Neural cell (in vitro differentiated cells): ENCODE measurements around the gene NOB1. TPM values are rescaled to one million over a fixed set of nuclear protein-coding genes. Genes with fewer than 3 reads are reported as not detected.

Experiments used
- H2AFZ ChIP-seq: fragments of 200-600, 300-800 bp; sonication (generic), shearing (Covaris generic); 2 replicates; pipeline ENCODE4 v1.6.0; 2014; ENCODE audit warnings: low read depth, mild to moderate bottlenecking, antibody characterized with exemption, low read length, moderate library complexity
- H3F3A ChIP-seq: fragments of 200-600 bp; shearing (Covaris generic); 2 replicates; pipeline ENCODE4 v1.6.1; 2016; ENCODE audit warnings: mild to moderate bottlenecking, moderate library complexity, mixed read lengths, antibody characterized with exemption, low read length; ENCODE audit not compliant: insufficient read depth, poor library complexity, severe bottlenecking
- H3K27ac ChIP-seq: fragments of 200-600, 300-800 bp; sonication (generic), shearing (Covaris generic); 2 replicates; pipeline ENCODE4 v1.5.1; 2014; ENCODE audit warnings: mild to moderate bottlenecking, low read length, moderate library complexity
- H3K27me3 ChIP-seq: fragments of 300-800, 200-600 bp; sonication (generic), shearing (Covaris generic); 2 replicates; pipeline ENCODE4 v1.6.0; 2014; ENCODE audit warnings: mild to moderate bottlenecking, low read depth, low read length, moderate library complexity; ENCODE audit not compliant: insufficient read depth
- H3K36me3 ChIP-seq: fragments of 300-800, 200-600 bp; sonication (generic), shearing (Covaris generic); 2 replicates; pipeline ENCODE4 v1.5.1; 2014; ENCODE audit warnings: mild to moderate bottlenecking, antibody characterized with exemption, low read length, moderate library complexity; ENCODE audit not compliant: insufficient read depth
- H3K4me2 ChIP-seq: fragments of 300-800, 200-600 bp; sonication (generic), shearing (Covaris generic); 2 replicates; pipeline ENCODE4 v1.6.0; 2014; ENCODE audit warnings: mild to moderate bottlenecking, low read length
- H3K4me3 ChIP-seq: fragments of 300-800, 200-600 bp; sonication (generic), shearing (Covaris generic); 2 replicates; pipeline ENCODE4 v1.5.1; 2014; ENCODE audit warnings: mild to moderate bottlenecking, low read length, moderate library complexity
- H3K79me2 ChIP-seq: fragments of 200-600 bp; shearing (Covaris generic); replicated peaks from 2 replicates; pipeline ENCODE4 v1.6.0; 2014; ENCODE audit warnings: mild to moderate bottlenecking, low read length, moderate library complexity; ENCODE audit not compliant: insufficient read depth
- H3K9ac ChIP-seq: fragments of 300-800, 200-600 bp; sonication (generic), shearing (Covaris generic); 2 replicates; pipeline ENCODE4 v1.6.1; 2016; ENCODE audit warnings: mild to moderate bottlenecking, low read length, mixed read lengths
- H3K9me2 ChIP-seq: fragments of 200-600 bp; shearing (Covaris generic); 2 replicates; pipeline ENCODE4 v1.6.1; 2016; ENCODE audit warnings: mild to moderate bottlenecking, low read length, mixed read lengths; ENCODE audit not compliant: insufficient read depth
- H3K9me3 ChIP-seq: fragments of 200-600, 300-800 bp; sonication (generic), shearing (Covaris generic); 2 replicates; pipeline ENCODE4 v1.6.1; 2016; ENCODE audit warnings: mild to moderate bottlenecking, mixed run types, low read length, moderate library complexity, mixed read lengths
- H4K20me1 ChIP-seq: fragments of 200-600 bp; shearing (Covaris generic); 2 replicates; pipeline ENCODE4 v1.6.1; 2016; ENCODE audit warnings: mild to moderate bottlenecking, mixed run types; ENCODE audit not compliant: insufficient read depth
- CTCF ChIP-seq: fragments of 450-650 bp; IDR thresholded peaks from 2 replicates; pipeline ENCODE4 v1.5.1; 2014; ENCODE audit warnings: antibody characterized with exemption, mild to moderate bottlenecking, moderate library complexity; ENCODE audit not compliant: poor library complexity, severe bottlenecking
- EP300 ChIP-seq: fragments of 450-650 bp; conservative IDR thresholded peaks from 2 replicates; pipeline ENCODE4 v1.6.1; 2014; ENCODE audit warnings: antibody characterized with exemption, mild to moderate bottlenecking, moderate library complexity; ENCODE audit not compliant: poor library complexity, severe bottlenecking
- EZH2 ChIP-seq: fragments of 200-600, 300-800 bp; shearing (Covaris generic), sonication (generic); IDR thresholded peaks from 2 replicates; pipeline ENCODE4 v1.6.1; 2014; ENCODE audit warnings: antibody characterized with exemption, low read length, borderline replicate concordance, mild to moderate bottlenecking; ENCODE audit not compliant: insufficient read depth, poor library complexity, severe bottlenecking
- MXI1 ChIP-seq: fragments of 450-650 bp; conservative IDR thresholded peaks from 2 replicates; pipeline ENCODE4 v1.6.1; 2014; ENCODE audit warnings: antibody characterized with exemption, mild to moderate bottlenecking; ENCODE audit not compliant: poor library complexity, severe bottlenecking
- POLR2AphosphoS5 ChIP-seq: IDR thresholded peaks from 2 replicates; pipeline ENCODE4 v1.6.1; 2012
- RAD21 ChIP-seq: fragments of 450-650 bp; conservative IDR thresholded peaks from 2 replicates; pipeline ENCODE4 v1.6.1; 2014; ENCODE audit warnings: antibody characterized with exemption, mild to moderate bottlenecking, moderate library complexity
- REST ChIP-seq: IDR thresholded peaks from 2 replicates; pipeline ENCODE4 v1.6.1; 2012; ENCODE audit warnings: borderline replicate concordance
- SMC3 ChIP-seq: fragments of 450-650 bp; conservative IDR thresholded peaks from 2 replicates; pipeline ENCODE4 v1.6.1; 2014; ENCODE audit warnings: antibody characterized with exemption, mild to moderate bottlenecking, moderate library complexity; ENCODE audit not compliant: poor library complexity
- TAF1 ChIP-seq: IDR thresholded peaks from 2 replicates; pipeline ENCODE4 v1.6.1; 2012; ENCODE audit warnings: low read depth
- polyA plus RNA-seq: library from polyadenylated mRNA; depleted of rRNA; stranded (reverse); fragments of >200 nt; gene quantifications from 2 replicates; pipeline ENCODE4 v1.2.3, GENCODE V29; 2014

The NOB1 gene
- polyA plus RNA-seq, 1 donor from 2014 or later = 8.7 TPM

GRCh38 chr16:69799611-69800031 is 44.9 kb upstream of the NOB1 start:
- Histone ChIP-seq H3K9me2 (no peaks in the 10 kb centered on the region), H3K79me2 (no peaks in the 10 kb centered on the region), H3K4me3 (no peak overlapping the region), H3K4me2 (no peak overlapping the region), H4K20me1 (no peaks in the 10 kb centered on the region), H2AFZ (no peak overlapping the region), H3K36me3 (no peaks in the 10 kb centered on the region), H3F3A (no peaks in the 10 kb centered on the region), H3K9me3 (no peaks in the 10 kb centered on the region), H3K27me3 (no peaks in the 10 kb centered on the region), H3K9ac (no peak overlapping the region), H3K27ac (no peak overlapping the region)
- TF ChIP-seq EP300 = no peak
- no peak for TF ChIP-seq CTCF

GRCh38 chr16:69798466-69798865 is 43.7 kb upstream of the NOB1 start:
- H3K9ac ChIP-seq = no peak overlapping the region
- H4K20me1 ChIP-seq = no peaks in the 10 kb centered on the region
- no peaks in the 10 kb centered on the region for H3F3A ChIP-seq
- H3K27me3 ChIP-seq = no peaks in the 10 kb centered on the region
- no peak overlapping the region for H3K4me3 ChIP-seq
- H3K79me2 ChIP-seq = no peaks in the 10 kb centered on the region
- TF ChIP-seq CTCF (no peak), SMC3 (no peak), MXI1 (no peak), RAD21 (no peak), EP300 (no peak), REST (no peak), POLR2AphosphoS5 (no peak), TAF1 (no peak), EZH2 (no peak)
- H3K4me2 ChIP-seq = no peak overlapping the region
- H3K9me2 ChIP-seq = no peaks in the 10 kb centered on the region
- H3K36me3 ChIP-seq = no peaks in the 10 kb centered on the region
- no peaks in the 10 kb centered on the region for H3K9me3 ChIP-seq
- no peak overlapping the region for H3K27ac ChIP-seq
- H2AFZ ChIP-seq = no peak overlapping the region
